ENCODE results near the gene RPL4. TPM values are rescaled to one million over a fixed set of nuclear protein-coding genes. Genes with fewer than 3 reads are reported as not detected.
A peak's percentile ranks its signal among the peaks of the same experiment; 100 is the strongest.

Gene RPL4
- total and polyA plus RNA-seq, 9 of the 15 experiments (the other 6 are each of a cell fraction or from before 2014, with no cell fraction given): 2,055 to 7,760 (median 5,069) TPM

DNA sequence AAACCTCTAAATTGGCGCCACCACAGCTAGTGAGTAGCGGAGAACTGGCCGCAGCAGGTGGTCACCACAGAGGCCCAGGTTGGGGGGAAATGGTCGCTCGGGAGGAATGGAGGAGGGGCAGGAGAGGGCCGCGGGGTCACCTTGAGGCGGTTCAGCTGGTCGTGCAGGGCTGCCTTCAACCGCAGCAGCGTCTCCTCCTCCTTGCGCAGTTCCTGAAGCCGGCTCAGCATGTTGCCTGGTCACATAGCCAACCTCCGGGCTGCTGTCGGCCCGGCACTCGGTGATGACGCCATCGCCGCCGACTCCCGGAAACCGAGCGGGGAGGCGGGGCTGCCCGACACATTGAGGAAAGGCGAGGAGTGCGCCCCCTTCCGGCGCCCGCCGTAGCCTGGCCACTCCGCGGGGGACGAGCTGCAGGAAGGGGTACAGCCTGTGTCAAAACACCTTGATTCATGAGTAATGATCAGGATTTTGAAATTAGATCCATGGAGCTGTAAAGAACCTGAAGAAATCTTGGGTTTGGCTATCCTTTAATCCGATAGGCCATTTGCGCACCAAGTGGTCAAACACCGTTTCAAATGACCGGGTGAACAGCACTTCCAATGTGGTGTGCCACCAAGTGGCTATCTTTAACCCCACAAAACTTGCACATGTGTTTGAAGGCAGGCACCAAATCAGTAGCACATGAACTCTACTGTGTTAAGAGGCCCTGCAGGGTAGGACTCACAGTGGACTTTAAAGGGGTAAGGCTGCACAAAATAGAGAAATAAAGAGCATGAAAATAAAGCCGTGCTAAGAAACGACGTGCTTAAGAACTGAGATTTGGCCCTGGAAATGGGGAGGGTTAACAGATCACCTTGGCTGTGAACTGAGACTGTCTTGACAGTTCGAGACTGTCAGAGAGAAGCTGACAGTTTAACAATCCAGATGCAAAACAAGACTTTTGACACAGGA lies 6.9 kb downstream of the RPL4 start, which contains the start of gene SNAPC5 (continued):
- TF ChIP-seq, protein P1, sequence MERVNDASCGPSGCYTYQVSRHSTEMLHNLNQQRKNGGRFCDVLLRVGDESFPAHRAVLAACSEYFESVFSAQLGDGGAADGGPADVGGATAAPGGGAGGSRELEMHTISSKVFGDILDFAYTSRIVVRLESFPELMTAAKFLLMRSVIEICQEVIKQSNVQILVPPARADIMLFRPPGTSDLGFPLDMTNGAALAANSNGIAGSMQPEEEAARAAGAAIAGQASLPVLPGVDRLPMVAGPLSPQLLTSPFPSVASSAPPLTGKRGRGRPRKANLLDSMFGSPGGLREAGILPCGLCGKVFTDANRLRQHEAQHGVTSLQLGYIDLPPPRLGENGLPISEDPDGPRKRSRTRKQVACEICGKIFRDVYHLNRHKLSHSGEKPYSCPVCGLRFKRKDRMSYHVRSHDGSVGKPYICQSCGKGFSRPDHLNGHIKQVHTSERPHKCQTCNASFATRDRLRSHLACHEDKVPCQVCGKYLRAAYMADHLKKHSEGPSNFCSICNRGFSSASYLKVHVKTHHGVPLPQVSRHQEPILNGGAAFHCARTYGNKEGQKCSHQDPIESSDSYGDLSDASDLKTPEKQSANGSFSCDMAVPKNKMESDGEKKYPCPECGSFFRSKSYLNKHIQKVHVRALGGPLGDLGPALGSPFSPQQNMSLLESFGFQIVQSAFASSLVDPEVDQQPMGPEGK (CRISPR knock-in tag; IDR thresholded peaks at IDR 0.05; ENCODE audit: borderline replicate concordance): no peak
- TF ChIP-seq C11orf30 (IDR thresholded peaks at IDR 0.05; ENCODE audit: low read depth) (peak; percentile 95), GABPA (tag; conservative IDR thresholded peaks at IDR 0.05; ENCODE audit: low read depth) (peak; percentile 87), ZNF778 (CRISPR knock-in tag; IDR thresholded peaks at IDR 0.05) (no peak), CC2D1A (IDR thresholded peaks at IDR 0.05) (peak; percentile 76; the same call in 1 of the 2 replicates), SP2 (IDR thresholded peaks at IDR 0.05; ENCODE audit: extremely low read depth, low read depth, low read length, poor library complexity, severe bottlenecking) (no peak), HNRNPLL (IDR thresholded peaks at IDR 0.05; ENCODE audit: low read depth, low read length, poor library complexity, severe bottlenecking) (peak; percentile 54), ZBTB17 (CRISPR knock-in tag; IDR thresholded peaks at IDR 0.05) (peak; percentile 40; the same call in 1 of the 2 replicates), CBFB (CRISPR knock-in tag; IDR thresholded peaks at IDR 0.05) (no peak), MIER1 (IDR thresholded peaks at IDR 0.05; ENCODE audit: low read depth) (peak; percentile 1; the same call in 1 of the 2 replicates), PHB2 (IDR thresholded peaks at IDR 0.05; ENCODE audit: low read depth) (no peak), MTA2 (IDR thresholded peaks at IDR 0.05; ENCODE audit: low read depth) (peak; percentile 43; the same call in 1 of the 2 replicates), POU5F1 (IDR thresholded peaks at IDR 0.05; ENCODE audit: borderline replicate concordance, low read depth, low read length, partially characterized antibody) (no peak), MCM5 (IDR thresholded peaks at IDR 0.05; ENCODE audit: low read depth) (no peak), ZNF830 (CRISPR knock-in tag; IDR thresholded peaks at IDR 0.05) (no peak; the same call in 1 of the 2 replicates), MED1 (CRISPR knock-in tag; IDR thresholded peaks at IDR 0.05; ENCODE audit: borderline replicate concordance) (no peak), SIN3B (IDR thresholded peaks at IDR 0.05; ENCODE audit: low read depth) (peak; percentile 91)
- TF ChIP-seq, protein P2, sequence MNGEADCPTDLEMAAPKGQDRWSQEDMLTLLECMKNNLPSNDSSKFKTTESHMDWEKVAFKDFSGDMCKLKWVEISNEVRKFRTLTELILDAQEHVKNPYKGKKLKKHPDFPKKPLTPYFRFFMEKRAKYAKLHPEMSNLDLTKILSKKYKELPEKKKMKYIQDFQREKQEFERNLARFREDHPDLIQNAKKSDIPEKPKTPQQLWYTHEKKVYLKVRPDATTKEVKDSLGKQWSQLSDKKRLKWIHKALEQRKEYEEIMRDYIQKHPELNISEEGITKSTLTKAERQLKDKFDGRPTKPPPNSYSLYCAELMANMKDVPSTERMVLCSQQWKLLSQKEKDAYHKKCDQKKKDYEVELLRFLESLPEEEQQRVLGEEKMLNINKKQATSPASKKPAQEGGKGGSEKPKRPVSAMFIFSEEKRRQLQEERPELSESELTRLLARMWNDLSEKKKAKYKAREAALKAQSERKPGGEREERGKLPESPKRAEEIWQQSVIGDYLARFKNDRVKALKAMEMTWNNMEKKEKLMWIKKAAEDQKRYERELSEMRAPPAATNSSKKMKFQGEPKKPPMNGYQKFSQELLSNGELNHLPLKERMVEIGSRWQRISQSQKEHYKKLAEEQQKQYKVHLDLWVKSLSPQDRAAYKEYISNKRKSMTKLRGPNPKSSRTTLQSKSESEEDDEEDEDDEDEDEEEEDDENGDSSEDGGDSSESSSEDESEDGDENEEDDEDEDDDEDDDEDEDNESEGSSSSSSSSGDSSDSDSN (IDR thresholded peaks at IDR 0.05; ENCODE audit: borderline replicate concordance in 1 of 2, low read depth in 2 of 2, low read length in 2 of 2): no peak
- TF ChIP-seq, protein P3, sequence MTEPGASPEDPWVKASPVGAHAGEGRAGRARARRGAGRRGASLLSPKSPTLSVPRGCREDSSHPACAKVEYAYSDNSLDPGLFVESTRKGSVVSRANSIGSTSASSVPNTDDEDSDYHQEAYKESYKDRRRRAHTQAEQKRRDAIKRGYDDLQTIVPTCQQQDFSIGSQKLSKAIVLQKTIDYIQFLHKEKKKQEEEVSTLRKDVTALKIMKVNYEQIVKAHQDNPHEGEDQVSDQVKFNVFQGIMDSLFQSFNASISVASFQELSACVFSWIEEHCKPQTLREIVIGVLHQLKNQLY (CRISPR knock-in tag; conservative IDR thresholded peaks at IDR 0.05): no peak
- TF ChIP-seq, protein P4, sequence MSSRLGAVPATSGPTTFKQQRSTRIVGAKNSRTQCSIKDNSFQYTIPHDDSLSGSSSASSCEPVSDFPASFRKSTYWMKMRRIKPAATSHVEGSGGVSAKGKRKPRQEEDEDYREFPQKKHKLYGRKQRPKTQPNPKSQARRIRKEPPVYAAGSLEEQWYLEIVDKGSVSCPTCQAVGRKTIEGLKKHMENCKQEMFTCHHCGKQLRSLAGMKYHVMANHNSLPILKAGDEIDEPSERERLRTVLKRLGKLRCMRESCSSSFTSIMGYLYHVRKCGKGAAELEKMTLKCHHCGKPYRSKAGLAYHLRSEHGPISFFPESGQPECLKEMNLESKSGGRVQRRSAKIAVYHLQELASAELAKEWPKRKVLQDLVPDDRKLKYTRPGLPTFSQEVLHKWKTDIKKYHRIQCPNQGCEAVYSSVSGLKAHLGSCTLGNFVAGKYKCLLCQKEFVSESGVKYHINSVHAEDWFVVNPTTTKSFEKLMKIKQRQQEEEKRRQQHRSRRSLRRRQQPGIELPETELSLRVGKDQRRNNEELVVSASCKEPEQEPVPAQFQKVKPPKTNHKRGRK (tag; IDR thresholded peaks at IDR 0.05): no peak
